ENCODE data around the gene GBF1.

GBF1 gene

GRCh38 chr10:102405108-102405571 lies 159.8 kb downstream of the GBF1 start:
- no peak overlapping the region for H3K27ac ChIP-seq
- TF ChIP-seq CTCF (conservative IDR thresholded peaks at IDR 0.05) = no peak

- H3K27ac ChIP-seq = no peak overlapping the region
- TF ChIP-seq CTCF (conservative IDR thresholded peaks at IDR 0.05) = no peak
Observed at GRCh38 chr10:102405632-102406031, 160.3 kb downstream of the GBF1 start.

- H3K27ac ChIP-seq = no peak overlapping the region
- TF ChIP-seq CTCF (conservative IDR thresholded peaks at IDR 0.05) = no peak
Observed at GRCh38 chr10:102406815-102407214, 161.5 kb downstream of the GBF1 start.

GRCh38 chr10:102407425-102408130 lies 162.2 kb downstream of the GBF1 start:
- TF ChIP-seq CTCF (conservative IDR thresholded peaks at IDR 0.05) = no peak

GRCh38 chr10:102408131-102408727 lies 162.9 kb downstream of the GBF1 start:
- TF ChIP-seq CTCF (conservative IDR thresholded peaks at IDR 0.05) = no peak
- peak overlapping the region; percentile 66; the same call in 1 of the 2 replicates for H3K27ac ChIP-seq

More at GRCh38 chr10:102407425-102408130, 162.2 kb downstream of the GBF1 start:
- no peak overlapping the region for H3K27ac ChIP-seq

- peak overlapping the region; percentile 66 for H3K27ac ChIP-seq
- no peak; the same call in 1 of the 2 replicates for TF ChIP-seq CTCF (conservative IDR thresholded peaks at IDR 0.05)
Observed at GRCh38 chr10:102408728-102409603, 163.6 kb downstream of the GBF1 start.
